Inflammatory macrophage treated with lipopolysaccharide for 1 hour (primary cell): ENCODE data around the gene GMDS.

ENCODE experiments used
- DNase-seq, 2 donors: peaks; one replicate each; pipeline ENCODE4 v3.0.0-alpha.2; 2020 to 2022

The GMDS gene

GRCh38 chr6:1667012-1667804 lies 578.2 kb downstream of the GMDS start:
- DNase-seq: no peak

GRCh38 chr6:1665214-1665613 lies 580.2 kb downstream of the GMDS start:
- peak; percentile 56 to 57 for DNase-seq

GRCh38 chr6:1664329-1664728 lies 581.1 kb downstream of the GMDS start:
- DNase-seq: no peak

GRCh38 chr6:1663511-1663910 lies 581.9 kb downstream of the GMDS start:
- no peak for DNase-seq

- no peak for DNase-seq
Measured at GRCh38 chr6:1662534-1662933, 582.9 kb downstream of the GMDS start.

GRCh38 chr6:1659816-1660215 lies 585.6 kb downstream of the GMDS start:
- DNase-seq: no peak

- DNase-seq: no peak
Measured at GRCh38 chr6:1658212-1659005, 587.0 kb downstream of the GMDS start.

GRCh38 chr6:1657771-1658165 lies 587.6 kb downstream of the GMDS start:
- DNase-seq: no peak

GRCh38 chr6:1657116-1657770 lies 588.2 kb downstream of the GMDS start:
- no peak for DNase-seq

- DNase-seq: peak; percentile 17 to 25
Measured at GRCh38 chr6:1654054-1654453, 591.4 kb downstream of the GMDS start.

- no peak for DNase-seq
Measured at GRCh38 chr6:1652842-1653241, 592.6 kb downstream of the GMDS start.

GRCh38 chr6:1651362-1651761 lies 594.0 kb downstream of the GMDS start:
- DNase-seq: no peak

- no peak for DNase-seq
Measured at GRCh38 chr6:1645466-1646185, 599.8 kb downstream of the GMDS start.

- peak; percentile 22 to 39 for DNase-seq
Measured at GRCh38 chr6:1644516-1645060, 600.8 kb downstream of the GMDS start.

GRCh38 chr6:1643830-1644445 lies 601.5 kb downstream of the GMDS start:
- no peak for DNase-seq

- DNase-seq: no peak
Measured at GRCh38 chr6:1643111-1643510, 602.3 kb downstream of the GMDS start.

- DNase-seq: no peak
Measured at GRCh38 chr6:1641343-1641885, 604.0 kb downstream of the GMDS start.

GRCh38 chr6:1640476-1640875 lies 604.9 kb downstream of the GMDS start:
- no peak for DNase-seq

- DNase-seq: no peak
Measured at GRCh38 chr6:1639430-1639829, 606.0 kb downstream of the GMDS start.

GRCh38 chr6:1636971-1637871 lies 608.2 kb downstream of the GMDS start:
- no peak for DNase-seq
